HPDE6-E6E7 (cell line): ENCODE data around the gene SLIT3.
"Not testable (repeated sequence)": the region's sequence is repeated elsewhere in the genome, so short reads cannot be mapped to it uniquely, and the experiment has no call there.

Experiments used
- DNase-seq: peaks from one replicate; pipeline ENCODE4 v3.0.0; 2011; ENCODE audit warnings: missing footprints; ENCODE audit errors: extremely low spot score

Gene SLIT3

GRCh38 chr5:169142264-169142970, 158.5 kb downstream of the SLIT3 start:
- DNase-seq: no peak

DNA sequence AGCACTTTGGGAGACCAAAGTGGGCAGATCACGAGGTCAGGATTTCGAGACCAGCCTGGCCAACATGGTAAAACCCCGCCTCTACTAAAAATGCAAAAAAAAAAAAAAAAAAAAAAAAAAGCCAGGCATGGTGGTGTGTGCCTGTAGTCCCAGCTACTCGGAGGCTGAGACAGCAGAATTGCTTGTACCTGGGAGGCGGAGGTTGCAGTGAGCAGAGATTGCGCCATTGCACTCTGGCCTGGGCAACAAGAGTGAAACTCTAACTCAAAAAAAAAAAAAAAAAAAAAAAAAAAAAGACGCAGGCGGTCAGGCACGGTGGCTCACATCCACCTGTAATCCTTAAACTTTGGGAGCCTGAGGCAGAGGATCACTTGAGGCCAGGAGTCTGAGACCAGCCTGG, 160.7 kb downstream of the SLIT3 start:
- not testable (repeated sequence) for DNase-seq

GRCh38 chr5:169139480-169140050, 161.4 kb downstream of the SLIT3 start:
- DNase-seq: no peak

- DNase-seq: no peak
Measured at GRCh38 chr5:169133531-169133930, 167.4 kb downstream of the SLIT3 start.

GRCh38 chr5:169132302-169132660, 168.7 kb downstream of the SLIT3 start:
- DNase-seq: no peak

DNA sequence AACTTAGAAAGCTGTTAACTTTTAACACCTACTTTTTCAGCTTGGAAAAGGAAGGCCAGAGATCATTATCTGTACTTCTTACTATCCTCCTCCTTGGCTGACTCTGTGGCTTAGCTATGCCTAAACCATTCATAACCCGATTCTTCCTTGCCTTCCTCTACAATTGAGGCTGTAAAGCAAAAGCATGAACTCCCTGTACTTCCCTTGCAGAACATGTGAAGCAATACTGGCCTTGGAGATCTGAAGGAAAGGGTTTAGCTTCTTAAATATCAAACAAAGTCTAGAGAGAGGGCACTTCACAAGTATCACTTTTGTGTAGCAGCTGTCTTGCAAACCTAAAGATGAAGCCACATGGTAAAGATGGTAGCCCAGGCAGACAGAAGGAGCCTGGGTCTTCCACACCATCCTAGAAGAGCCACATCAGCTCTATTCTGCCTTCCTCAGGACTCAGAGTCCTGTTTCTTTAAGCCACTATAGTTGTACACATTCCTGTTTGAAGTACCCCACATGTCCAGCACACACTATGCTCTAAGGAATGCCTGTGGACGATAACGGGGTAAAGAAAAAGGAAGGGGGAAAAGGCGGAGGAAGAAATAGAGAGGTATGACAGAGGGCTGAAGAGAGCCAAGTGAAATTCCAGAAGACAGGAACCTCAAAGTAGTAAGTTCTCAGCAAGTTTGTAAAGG, 169.2 kb downstream of the SLIT3 start:
- no peak for DNase-seq

DNA sequence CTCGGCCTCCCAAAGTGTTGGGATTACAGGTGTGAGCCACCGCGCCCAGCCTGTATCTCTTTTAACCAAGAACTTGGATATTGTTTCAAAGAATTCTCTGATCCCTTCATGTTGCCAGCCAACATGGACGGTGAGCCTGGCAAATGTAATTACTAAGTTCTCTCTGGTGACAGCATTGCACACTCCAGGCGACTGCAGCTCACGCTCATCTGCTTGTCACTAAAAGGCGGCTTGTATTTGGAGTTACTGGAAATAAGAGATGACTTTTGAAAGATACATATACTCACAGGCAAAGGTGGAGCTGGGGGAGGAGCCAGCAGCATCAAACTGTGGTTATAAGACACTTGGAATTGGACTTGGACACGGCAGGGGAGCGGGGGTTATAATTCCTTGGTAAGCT, 172.3 kb downstream of the SLIT3 start:
- DNase-seq: no peak

GRCh38 chr5:169127431-169127830, 173.5 kb downstream of the SLIT3 start:
- no peak for DNase-seq

- DNase-seq: no peak
Measured at GRCh38 chr5:169126481-169127021, 174.4 kb downstream of the SLIT3 start.

DNA sequence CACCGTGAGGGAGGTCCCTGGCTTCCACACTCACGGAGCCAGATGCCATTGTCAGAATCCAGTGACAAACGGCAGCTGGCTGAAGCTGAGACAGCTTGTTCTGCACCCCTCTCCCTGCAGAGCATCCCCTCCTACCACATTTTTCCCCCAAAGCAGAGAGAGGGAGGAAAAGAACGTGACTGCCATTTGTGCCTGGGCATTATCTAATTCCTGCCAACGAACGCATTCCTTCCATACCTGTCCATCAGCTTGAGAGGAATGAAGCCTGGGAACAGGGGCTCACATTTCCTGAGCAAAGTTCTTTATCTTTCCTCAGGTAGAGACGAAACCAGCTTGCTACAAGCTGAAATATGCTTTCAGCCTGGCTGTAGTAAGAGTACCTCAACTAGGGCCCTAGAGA, 175.4 kb downstream of the SLIT3 start:
- DNase-seq: no peak

- no peak for DNase-seq
Measured at GRCh38 chr5:169122951-169123350, 178.0 kb downstream of the SLIT3 start.

DNA sequence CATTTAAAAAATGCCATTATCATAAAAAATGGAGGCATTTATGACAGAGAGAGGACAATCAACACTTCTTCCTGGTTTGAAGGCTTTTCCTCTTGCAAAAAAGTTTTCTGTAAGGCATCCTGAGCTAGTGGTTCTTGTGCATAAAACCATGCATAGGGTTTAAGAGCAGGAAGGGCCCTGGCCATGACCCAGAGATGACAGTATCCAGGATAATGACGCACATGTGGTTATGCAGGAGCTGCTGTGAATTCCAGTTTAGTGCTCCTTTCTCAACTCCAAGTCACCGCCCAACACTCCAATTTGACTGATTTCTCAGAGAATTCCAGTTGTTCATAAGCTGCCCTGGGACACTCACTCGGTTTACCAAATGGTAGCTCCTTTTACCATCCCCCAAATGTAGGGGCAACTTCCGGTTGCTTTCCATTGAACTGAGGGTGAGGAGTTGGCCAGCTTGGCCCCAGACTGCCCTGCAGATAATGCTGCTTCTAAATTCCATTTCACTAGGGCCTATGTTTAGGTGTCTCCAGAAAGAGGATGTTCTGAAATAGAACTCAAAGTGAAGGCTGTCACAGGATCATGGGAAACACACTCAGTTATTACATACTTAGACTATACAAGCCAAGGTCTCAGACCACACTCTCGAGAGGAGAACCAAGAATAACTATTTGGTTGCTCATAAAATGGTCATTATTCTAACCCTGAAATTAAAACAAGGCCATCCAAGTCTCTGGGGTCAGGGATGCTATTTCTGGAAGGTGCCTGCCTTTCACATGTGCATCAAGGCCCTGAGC, 179.1 kb downstream of the SLIT3 start:
- DNase-seq: no peak

- DNase-seq: no peak
Measured at GRCh38 chr5:169119288-169120048, 181.5 kb downstream of the SLIT3 start.

GRCh38 chr5:169116961-169117461, 183.9 kb downstream of the SLIT3 start:
- DNase-seq: no peak

GRCh38 chr5:169115461-169116124, 185.3 kb downstream of the SLIT3 start:
- no peak for DNase-seq

DNA sequence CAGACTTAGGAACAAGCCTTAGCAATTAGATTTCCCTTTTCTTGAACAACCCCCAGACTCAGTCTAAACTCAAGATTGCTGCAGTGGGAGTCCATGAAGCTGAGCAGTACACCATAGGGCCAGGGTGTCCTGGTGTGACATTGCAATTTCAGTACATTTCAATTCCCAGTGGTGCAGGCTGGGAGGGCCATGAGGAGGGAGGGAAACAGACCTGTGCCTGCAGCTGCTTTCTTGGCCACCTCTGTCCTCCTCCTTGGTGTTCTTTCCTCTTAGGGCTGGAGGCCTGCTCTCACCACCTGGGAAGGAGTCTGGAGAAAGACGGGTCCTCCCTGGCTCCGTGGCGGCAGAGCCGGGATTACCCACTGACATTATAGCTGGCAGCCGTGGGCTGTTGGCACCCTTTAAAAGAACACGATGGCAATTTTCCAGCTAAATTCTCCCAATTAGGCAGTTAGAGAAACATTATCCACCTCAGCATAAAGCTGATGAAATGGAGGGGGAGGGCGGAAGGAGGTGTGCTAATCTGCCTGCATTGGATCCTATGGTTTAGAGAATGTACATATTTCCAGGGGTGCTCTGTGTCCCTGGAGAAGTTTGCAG, 186.4 kb downstream of the SLIT3 start:
- no peak for DNase-seq

GRCh38 chr5:169112016-169112415, 188.9 kb downstream of the SLIT3 start:
- no peak for DNase-seq

DNA sequence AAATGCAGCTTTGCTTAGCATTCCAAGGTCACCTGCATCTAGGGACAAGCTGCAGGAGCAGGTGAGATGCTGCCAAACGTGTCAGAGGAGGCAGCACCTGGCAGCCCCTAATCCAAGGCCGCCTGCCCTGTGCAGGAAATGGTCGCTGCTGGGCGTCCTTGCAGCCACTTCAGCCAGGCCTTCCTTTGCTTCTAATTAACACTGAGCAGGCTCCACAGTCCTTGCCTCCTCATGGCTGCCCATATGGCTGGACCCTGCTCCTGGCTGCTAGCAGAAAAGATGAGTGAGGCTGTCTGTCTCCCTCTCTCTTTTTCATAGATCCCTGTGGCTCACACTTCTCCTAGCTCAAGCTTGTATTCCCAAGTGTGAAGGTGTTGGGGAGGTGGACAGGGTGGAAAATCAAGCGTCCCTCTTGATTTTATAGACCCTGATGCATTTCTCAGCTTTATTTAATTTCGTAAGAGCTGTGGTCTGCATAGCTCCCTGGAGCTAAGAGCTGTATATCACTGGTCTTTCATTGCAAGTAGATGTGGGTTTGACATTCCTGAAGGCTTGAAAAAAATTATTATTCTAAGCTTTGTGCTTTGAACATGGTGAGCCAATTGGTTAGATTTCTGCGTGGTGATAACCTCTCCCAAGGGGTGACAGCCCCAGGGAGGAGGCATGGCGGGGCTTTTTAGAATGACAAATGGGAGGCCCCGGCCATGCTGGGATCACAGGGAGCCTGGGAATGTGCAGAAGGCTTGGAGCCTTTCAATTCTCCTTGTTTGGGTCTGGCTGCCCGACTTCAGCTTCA, 193.8 kb downstream of the SLIT3 start:
- no peak for DNase-seq

GRCh38 chr5:169105582-169105981, 195.4 kb downstream of the SLIT3 start:
- DNase-seq: not testable (repeated sequence)
